RPMI8226 (cell line): ENCODE data around the gene SMPDL3A.
"Not testable (repeated sequence)": the region's sequence is repeated elsewhere in the genome, so short reads cannot be mapped to it uniquely, and the experiment has no call there.

Experiments
- DNase-seq: peaks from one replicate; pipeline ENCODE4 v3.0.0-alpha.2; 2015

SMPDL3A gene, protein sequence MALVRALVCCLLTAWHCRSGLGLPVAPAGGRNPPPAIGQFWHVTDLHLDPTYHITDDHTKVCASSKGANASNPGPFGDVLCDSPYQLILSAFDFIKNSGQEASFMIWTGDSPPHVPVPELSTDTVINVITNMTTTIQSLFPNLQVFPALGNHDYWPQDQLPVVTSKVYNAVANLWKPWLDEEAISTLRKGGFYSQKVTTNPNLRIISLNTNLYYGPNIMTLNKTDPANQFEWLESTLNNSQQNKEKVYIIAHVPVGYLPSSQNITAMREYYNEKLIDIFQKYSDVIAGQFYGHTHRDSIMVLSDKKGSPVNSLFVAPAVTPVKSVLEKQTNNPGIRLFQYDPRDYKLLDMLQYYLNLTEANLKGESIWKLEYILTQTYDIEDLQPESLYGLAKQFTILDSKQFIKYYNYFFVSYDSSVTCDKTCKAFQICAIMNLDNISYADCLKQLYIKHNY

DNA sequence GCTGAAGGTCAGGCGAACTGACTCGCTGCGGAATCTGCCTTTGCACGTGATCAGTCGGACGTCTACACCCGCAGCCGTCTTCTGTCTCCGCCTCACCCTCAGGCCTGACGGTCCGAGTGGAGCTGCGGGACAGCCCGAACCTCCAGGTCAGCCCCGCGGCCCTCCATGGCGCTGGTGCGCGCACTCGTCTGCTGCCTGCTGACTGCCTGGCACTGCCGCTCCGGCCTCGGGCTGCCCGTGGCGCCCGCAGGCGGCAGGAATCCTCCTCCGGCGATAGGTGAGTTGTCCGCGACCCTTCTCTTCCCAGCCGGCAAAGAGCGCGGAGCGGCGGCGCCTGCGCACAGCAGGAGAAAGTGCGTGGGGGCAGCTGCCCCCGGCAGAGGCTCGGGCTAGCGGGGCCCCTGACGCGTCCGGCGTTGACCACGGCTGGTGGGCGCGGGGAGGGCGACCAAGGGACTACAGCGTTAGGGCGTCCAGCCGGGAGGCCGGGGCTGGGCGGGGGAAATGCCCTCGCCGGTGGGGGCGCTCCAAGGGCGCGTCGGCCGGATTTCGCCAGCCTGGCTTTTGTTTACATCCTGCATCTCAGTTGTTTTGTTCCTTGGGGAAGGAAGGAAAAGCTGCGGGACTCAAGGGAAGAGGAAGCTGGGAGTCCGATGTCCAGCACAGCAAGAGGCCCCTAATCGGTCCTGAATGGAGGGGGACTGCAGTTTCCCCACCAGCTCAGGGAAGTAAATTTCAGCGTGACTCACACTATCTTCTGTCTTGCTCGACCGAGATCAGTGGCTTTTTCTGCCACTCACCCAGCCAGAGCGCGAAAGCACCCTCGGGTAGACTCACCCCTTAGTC lies at the start of gene SMPDL3A:
SMPDL3A (plus strand) TSS at position 77 of the 846 bp plus-strand sequence; CDS start at position 166, 89 bp downstream.
- peak; percentile 59 for DNase-seq

DNA sequence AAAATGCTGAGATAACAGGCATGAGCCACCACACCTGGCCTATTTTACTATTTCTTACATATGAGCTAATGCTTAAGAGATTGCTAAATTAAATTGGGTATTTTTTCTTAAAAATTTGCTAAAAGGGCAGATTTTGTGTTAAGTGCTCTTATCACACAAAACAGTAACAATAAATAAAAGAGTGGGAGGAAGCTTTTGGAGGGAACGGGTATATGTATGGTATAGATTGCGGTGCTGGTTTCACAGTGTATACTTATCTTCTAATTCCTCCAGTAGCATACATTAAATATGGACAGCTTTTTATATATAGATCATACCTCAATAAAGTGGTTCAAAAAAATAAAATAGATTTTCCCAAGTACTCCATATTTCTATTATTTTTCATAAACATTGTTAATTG lies 49.0 kb upstream of the SMPDL3A start:
- no peak for DNase-seq

DNA sequence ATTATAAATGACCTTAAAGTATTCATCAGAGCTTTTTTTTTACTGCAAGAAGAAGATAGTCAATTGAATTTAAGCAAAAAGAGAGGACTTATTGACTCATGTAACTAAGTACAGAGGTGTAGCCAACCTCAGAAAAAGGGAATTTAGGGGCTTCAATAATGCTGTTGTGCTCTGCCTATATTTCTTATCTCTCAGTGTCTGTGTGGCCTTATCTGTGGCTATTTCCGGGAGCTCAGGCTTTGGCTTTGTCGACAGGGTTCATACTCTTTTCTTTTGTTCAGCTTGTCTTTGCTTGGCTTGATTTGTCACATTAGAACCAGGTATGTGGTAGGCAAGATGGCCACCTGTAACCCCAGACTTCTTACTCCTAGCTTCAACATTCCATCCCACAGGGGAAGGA lies 48.1 kb upstream of the SMPDL3A start:
- DNase-seq: no peak

DNA sequence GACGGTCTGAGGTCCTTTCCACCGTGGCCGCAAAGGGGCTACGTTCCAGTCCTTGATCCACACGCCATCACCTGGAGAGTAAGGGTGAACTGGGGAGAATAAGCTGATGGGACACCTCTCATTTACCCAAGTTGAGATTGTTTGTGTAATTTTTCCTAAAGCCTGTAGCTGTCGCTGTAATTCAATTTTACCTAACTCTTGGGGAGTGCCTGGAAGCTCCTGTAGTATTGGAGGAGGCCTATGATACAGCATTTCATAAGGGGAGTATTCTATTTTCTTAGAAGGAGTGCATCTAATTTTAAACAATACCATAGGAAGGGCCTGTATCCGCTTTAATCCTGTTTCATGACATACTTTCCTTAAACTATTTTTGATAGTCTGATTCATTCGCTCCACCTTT lies 44.8 kb upstream of the SMPDL3A start:
- DNase-seq: not testable (repeated sequence)

DNA sequence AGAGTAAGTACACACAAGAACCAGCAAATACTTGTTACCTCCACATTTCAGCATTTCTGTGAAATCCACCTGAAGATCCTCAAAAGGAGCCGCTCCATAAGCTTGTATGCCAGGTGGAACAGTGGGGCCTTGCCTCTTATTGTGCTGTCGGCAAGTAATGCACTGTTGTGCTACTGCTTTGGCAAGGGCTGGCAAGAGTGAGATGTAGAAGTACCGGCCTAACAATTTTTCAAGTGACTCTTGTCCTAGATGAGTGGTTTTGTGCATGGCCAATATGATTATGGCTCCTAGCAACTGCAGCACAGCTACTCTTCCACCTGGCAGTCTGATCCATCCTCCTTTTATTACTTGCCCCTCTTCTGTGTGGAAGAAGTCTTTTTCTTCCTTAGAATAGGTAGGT lies 44.2 kb upstream of the SMPDL3A start:
- DNase-seq: not testable (repeated sequence)

DNA sequence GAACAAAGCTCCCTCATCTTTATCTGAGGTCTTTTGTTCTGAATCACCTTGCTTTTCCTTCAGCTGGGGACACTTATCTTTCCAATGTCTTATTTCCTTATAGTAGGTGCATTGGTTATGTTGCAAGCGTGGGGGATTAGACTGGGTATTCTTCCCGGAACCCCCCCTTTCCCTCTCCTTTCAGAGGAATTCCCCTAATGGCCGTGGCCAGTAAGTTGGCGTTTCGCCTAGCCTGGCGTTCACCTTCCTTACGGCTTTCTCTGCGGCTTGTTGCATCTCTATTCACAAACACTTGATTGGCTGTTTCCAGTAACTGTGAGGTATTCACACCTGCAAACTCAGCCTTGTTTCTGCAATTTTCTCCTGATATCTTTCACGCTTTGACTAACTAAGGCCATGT lies 42.4 kb upstream of the SMPDL3A start:
- no peak for DNase-seq

DNA sequence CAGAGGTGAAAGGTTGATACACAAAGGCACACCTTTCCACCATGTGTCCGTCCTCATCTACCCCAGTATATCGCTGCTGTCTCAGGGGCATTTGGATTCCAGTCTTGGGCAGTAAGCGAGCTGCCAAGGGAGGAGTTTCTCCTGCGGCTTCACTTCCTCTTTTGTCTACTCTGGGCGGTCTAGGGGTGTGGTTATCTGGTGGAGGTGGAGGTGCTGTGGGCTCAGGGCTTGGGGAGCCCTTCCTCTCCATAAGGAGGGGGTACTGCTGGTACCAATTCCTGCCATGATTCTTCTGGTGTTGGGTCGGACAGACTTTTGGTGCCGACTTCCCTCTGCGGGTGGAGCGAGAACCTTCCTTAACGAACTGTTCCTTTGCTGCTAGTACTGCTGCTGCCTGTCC lies 41.5 kb upstream of the SMPDL3A start:
- peak; percentile 39 for DNase-seq

DNA sequence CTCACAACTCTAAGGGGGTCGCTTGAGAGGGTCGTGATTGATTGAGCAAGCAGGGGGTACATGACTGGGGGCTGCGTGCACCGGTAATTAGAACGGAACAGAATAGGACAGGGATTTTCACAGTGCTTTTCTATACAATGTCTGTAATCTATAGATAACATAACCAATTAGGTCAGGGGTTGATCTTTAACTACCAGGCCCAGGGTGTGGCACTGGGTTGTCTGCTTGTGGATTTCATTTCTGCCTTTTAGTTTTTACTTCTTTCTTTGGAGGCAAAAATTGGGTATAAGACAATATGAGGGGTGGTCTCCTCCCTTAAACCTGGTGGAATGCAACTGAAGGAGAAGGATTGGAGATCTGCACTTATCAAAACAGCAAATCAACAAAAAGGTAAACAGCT lies 40.1 kb upstream of the SMPDL3A start:
- not testable (repeated sequence) for DNase-seq

DNA sequence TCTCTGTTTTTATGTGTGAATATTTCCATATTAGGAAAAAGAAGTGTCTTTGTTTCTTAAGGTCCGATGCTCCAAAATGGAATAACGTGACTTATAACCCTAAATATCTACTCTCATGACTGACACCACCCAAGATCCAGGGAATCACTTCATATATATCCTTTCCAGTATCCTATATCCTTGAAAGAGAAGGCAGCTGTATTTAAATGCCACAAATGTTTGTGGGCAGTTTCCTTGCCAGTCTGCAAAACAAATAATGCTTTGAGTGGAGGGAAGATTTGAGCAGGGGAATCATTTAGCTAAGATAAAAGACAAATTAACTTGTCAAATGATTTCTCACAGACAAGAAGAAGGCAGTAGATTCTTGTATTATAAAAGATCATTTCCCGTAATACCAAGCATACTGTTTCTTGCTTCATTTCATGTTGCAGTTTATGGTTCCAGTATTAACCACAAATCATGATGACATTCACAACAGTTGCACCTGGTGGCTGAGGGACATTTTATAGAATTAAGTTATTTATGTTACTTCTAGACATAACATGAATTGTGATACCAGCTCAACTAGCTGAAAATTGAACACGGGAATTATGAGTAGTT lies 39.5 kb upstream of the SMPDL3A start:
- no peak for DNase-seq

DNA sequence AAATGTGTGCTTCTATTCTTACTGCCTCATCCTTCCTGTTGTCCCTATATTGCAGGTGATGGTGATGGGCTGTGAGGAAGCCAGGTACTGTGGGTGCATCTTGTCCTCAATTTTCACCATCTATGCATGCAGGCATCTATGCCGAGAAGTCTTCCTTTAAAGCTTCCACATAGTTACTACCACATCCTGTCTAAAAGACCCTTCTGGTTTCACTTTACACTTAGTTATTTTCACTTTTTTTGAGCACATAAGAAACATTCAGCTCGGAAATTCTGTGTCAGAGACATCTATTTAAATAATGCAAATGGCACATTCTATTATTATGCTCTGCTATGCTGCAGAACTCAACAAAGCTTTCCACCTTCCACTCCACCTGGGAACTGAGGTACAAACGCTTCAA lies 37.7 kb upstream of the SMPDL3A start:
- no peak for DNase-seq

DNA sequence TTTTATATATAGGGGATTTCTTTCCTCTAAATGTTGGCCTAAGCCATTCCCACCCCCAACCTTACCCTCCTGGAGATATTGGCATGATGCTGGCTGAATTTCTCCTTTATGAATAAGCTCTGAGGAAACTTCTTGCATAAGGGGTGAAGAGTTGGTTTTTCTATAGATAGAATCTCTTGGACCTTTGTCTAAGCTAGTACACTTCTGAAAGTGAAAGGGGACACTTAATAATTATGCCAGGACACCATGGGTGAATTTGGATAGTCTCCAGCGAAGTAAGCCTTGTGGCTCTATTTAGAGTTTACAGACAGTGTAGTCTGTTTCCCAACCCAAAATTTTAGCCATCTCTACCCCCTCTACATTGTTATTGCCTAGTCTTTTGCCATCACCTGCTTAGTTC lies 36.6 kb upstream of the SMPDL3A start:
- DNase-seq: peak; percentile 3

DNA sequence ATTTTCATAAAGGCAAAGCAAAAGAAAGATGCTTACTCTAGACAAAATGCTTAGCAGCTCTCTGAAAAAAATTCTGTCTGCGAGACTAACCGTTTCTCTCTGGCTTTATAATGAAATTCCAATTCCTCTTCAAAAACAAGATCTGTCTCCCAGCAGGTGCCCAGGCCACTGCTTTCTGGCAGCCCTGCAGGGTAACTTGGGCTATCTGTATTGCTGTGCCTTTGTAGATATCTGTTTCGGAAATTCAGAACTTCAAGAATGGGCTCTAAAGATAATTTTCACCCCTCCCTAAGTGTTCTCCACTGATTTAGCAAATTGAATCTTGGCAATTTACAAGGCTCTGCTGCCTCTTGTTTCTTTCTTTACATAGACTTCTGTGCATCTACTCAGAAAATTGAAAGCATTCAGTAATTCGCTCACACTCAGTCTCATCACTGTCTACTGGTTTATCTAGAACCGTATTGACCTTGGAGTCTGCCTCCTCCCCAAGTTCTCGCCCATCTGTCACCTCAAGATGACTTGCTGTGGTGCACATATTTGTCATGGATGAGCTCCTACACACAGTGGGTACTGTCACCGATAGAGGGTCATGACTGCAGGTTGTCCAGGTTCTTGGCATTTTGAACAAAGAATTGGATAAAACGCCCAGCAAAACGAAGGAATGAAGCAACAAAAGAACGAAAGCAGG lies 35.9 kb upstream of the SMPDL3A start:
- DNase-seq: no peak

DNA sequence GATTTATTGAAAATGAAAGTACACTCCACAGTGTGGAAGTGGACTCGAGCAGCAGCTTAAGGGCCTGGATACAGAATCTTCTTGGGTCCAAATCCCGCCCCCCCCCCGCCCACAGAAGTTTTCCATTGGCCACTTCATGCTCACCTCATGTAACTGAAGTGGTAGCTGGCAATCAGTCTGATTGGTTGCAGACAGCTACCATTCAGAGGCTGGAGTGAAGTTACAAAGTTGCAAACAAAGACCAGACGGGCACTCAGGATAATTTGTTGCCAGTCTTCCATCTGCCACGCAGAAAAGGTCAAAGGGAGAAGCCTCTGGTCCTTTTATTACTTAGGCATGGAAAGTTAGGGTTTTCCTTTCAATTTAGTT lies 35.4 kb upstream of the SMPDL3A start:
- DNase-seq: no peak

DNA sequence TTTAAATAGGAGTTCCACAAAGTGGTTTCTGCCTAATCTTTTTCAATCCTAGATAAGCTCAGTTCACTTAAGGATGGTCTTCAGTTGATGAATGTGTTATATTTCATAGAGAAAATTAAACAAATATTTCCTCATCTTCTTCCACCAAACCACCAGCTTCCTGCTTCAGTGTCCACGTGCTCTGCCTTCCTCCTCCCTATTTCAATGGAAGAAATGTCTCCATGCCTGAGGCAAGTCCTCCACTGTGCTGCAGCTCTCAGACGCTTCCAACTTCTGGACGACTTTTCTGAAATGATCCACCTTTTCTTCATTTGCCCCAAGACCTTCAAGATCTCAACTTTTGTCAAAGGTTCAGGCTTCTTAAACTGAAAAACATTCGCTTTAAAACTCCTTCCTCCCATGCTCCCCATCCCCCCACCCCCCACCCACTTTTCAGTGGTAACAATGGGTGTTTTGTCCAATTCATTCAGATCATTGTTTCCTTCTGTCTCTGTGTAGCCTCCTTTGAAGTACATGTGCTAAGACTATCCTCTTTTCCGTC lies 34.8 kb upstream of the SMPDL3A start:
- no peak for DNase-seq

DNA sequence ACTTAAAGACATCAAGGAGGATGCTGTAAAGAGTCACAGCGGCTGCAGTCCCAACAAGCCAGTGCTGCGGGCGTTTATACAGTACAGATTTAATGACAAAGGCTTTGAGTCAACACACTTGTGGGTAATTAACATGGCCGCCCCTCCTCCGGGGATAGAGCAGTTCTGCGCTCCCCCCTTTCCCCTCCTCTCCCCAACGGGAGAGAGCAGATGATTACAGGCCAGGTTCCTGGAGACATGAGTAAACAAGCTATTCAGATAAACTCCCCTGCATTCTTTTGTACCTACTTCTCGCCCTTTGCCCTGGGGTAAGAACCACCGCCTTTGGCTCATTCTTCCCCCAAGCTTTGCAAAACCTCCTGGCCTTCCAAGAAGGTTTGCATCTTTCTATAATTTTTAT lies 33.2 kb upstream of the SMPDL3A start:
- DNase-seq: no peak

DNA sequence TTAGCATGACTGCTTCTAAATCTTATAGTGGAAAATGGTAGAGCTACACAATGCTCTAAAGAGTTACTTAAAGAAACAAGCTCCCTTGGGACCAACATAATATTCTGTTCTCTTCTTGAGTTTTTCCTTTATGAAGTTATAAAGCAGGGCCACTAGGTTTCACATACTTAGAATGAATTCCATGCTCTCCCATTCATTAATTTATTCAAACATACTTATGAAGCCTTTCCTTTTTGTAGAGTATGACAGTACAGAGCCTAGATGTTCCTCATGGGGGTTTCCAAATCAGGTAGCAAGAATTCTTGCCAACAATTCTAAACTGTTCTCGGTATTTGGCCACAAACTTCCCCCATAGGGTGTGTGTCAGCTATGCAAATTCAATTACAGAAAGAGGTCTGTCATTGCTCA lies 30.1 kb upstream of the SMPDL3A start:
- DNase-seq: no peak

DNA sequence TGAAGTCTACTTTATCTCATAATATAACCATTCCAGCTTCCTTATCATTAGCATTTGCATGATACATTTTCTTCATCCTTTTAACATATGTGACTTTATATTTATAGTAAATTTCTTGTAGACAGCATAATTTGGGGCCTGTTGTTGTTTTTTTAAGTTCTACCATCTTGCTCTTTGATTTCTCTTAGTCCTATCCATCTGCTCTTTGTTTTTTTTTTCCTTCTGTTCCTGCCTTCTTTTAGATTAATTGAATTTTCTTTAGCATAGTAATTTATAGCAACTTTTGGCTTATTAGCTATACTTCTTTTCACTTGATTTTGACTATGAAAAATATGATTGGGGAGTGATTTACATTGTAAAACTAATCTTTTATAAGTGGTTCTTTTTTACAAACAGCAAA lies 28.7 kb upstream of the SMPDL3A start:
- no peak for DNase-seq

DNA sequence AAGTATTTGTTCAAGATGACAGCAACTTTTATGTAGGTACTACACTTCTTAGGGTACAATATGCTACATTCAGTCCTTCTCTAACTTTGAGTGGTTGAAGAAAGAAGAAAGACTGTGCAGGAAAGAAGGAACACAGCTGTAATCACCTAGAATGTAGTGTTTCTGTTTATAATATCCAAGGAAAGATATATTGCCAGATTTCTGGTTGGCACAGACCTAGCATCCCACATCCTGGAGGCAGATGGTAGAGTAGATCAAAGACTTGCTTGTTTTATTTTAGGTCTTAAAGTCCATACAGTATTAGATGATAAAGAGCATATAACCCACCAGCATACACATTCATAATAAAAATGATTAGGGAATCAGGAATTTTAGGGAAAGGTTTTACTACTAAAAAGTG lies 22.8 kb upstream of the SMPDL3A start:
- DNase-seq: no peak

DNA sequence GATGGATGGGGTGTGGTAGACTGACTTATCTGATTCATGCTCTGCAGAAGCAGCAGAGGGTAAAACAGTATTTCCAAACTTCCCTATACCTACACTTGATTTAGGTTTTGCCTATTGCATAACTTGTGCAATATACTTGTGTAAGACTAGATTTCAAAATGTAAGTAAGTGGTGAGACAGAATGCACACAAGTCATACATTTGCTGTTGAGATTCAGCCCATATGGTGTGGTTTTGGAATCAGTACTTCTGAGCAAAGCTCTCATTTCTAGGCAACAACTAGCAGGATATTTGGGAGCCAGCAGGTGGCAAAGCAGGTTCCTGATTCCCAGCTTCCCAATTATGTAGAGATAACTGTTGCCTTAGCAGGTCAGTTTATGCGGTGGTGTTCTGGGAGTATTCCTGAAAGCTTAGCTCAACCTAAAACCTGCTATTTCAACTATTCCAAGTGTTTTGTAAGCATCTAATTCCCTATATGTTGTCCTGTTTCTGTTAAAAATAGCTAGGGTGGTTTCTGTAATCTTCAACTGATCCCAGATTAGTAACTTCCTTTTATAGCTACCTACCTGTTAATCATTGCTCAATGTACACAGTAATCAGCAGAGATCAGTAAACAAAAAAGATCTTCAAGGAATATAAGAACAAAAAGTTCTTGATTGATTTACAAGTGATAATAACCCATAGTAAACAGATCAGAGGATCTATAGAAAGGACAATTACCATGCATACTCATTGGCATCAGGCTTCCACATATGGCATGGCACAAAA lies 18.0 kb upstream of the SMPDL3A start:
- DNase-seq: no peak

DNA sequence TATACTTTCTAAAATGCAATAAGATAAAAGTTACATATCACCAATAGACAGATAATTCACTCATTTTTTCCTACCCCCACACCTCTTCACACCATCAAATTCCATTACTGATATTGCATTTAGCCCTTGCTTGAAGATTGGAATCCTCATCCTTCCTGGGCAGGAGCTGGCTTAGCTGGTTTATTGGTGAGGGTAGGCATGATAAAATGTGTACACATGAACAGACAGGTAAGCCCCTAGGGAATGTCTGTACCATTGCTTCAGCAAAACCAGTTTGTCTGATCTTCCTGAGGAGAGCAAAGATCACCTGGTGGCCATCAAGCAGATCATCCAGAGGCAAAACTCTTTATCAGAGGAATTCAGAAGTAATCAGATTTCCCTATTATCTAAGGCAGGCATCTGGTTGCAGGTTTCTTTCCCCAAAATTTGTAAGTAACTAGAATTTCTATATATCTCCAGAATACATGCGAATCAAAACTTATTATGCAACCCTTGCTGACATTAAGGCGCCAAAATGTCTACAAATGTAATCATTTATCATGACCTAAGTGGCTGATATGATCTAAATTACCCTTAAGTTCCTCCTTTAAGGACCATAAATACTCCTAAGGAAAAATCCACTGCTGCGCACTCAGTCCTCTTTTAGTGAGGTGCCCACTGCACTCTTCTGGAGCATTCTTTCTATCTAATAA lies 16.2 kb upstream of the SMPDL3A start:
- DNase-seq: no peak

DNA sequence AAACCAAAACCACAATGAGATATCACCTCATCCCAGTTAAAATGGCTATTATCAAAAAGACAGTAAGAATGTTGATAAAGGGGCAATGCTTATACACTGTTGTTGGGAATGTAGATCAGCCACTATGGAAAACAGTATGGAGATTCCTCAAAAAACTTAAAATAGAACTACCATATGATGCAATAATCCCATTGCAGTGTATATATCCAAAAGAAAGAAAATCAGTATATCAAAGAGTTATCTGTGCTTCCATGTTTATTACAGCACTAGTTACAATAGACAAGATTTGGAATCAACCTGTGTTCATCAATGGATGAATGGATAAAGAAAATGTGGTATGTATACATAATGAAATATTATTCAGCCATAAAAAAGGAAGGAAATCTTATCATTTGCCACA lies 13.1 kb upstream of the SMPDL3A start:
- DNase-seq: no peak
